Hematopoietic multipotent progenitor cell treated with erythropoietin and hydrocortisone succinate and interleukin-3 and kit ligand, for 6 days (in vitro differentiated cells): ENCODE results near the gene IGLON5.
A peak's percentile ranks its signal among the peaks of the same experiment; 100 is the strongest.

ENCODE experiments used
- DNase-seq: peaks from one replicate; pipeline ENCODE4 v3.0.0-alpha.2; 2015

IGLON5 gene

GRCh38 chr19:51339687-51340656 is 28.5 kb downstream of the IGLON5 start:
- DNase-seq = peak; percentile 98

DNA sequence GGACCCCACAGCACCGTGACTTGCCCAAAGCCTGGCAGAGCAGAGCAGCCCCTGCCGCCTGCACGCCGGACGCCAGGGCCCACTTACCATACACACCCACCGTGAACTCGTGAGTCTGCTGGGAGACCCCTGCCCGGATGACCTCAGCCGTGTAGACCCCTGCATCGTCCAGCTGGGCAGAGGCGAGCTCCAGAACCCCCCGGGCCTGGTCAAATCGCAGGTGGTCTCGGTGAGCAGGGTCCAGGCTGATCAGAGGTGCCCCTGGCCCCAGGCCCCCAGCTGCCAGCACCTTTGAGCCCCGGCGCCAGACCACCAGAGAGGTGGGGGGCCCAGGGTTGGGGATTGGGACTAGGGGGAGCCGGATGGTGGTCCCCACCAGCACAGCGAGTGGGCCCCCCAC is 29.6 kb downstream of the IGLON5 start:
- no peak for DNase-seq

DNA sequence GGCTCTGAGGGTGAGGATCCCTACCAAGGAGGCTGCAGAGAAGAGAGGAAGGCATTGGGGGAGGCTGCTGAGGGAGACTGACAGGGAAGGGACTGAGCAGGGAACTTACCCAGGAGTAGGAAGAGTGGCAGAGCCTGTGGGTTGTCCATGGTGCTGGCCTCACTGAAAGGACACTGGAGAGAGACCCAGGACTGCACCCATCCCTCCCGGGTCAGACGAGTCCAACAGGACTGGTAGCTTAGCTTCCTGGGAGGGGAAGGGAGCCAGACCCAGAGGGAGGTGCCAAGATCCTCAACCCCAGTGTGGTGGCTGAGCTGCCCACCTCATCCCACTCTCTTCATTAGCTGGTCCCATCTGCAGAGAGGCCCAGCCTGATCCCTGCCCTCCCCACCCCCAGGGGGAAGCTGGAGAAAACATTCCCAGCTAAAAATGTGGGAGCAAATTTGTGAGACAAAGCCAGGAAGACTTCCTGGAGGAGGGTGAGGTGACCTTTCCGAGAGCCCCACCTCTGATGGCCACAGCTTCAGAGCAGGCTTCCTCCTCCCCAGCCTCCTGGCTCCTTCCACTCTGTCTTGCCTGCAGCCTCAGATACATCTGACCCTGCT is 30.6 kb downstream of the IGLON5 start, which contains the start of gene VSIG10L:
Gene VSIG10L (minus strand): TSS at position 164 of the 605 bp plus-strand sequence. CDS start 15 bp downstream, at position 149.
- no peak for DNase-seq

- no peak for DNase-seq
Observed at GRCh38 chr19:51342631-51343569, 31.5 kb downstream of the IGLON5 start.

DNA sequence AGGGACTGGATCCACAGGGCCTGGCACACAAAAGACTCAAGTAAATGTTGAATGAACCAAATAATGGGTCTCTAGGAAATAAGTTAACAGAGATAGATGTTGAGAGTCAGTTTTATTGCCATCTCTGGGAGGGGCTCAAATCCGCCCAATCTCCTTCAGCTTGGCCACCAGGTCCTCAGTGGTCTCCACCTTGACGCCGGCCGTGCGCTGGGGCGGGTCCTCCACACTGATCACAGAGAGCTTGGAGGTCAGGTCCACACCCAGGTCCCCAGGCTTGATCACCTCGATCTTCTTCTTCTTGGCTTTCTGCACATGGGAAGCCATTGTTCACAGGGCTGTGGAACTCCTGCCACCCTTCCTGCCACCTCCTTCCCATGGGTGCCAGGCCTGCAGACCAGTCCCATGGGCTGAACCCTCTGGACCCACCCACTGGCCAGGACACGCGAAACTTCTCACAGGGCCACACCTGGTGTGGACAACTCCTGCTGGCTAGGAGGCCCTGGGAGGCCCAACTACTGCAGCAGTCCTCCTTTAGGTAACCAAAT is 33.7 kb downstream of the IGLON5 start:
- no peak for DNase-seq

- DNase-seq = no peak
Observed at GRCh38 chr19:51346742-51347141, 35.3 kb downstream of the IGLON5 start.

GRCh38 chr19:51347209-51347928 is 35.9 kb downstream of the IGLON5 start:
- no peak for DNase-seq

- no peak for DNase-seq
Observed at GRCh38 chr19:51351266-51351990, 40.0 kb downstream of the IGLON5 start.

DNA sequence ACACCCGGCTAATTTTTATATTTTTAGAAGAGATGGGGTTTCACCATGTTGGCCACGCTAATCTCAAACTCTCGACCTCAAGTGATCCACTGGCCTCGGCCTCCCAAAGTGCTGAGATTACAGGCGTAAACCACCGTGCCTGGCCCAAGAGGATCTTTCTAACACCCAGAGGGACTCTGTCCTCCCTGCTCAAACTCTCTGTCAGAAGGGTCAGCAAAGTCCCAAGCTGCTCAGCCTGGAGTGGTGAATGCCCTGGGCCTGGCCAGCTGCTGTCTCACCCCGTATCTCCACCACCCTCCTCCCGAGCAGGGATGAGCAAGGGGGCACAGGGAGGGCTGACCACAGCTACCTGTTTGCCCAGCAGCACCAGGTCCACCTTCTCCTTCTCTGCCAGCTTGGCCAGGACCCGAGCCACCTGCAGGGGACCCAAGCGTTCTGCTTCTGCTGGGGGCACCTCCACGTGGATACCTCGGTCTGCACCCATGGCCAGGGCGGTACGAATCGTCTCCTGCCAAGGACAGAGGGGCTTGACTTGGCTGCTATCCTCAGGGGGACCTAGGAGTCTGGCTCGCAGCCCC is 41.4 kb downstream of the IGLON5 start:
- no peak for DNase-seq

DNA sequence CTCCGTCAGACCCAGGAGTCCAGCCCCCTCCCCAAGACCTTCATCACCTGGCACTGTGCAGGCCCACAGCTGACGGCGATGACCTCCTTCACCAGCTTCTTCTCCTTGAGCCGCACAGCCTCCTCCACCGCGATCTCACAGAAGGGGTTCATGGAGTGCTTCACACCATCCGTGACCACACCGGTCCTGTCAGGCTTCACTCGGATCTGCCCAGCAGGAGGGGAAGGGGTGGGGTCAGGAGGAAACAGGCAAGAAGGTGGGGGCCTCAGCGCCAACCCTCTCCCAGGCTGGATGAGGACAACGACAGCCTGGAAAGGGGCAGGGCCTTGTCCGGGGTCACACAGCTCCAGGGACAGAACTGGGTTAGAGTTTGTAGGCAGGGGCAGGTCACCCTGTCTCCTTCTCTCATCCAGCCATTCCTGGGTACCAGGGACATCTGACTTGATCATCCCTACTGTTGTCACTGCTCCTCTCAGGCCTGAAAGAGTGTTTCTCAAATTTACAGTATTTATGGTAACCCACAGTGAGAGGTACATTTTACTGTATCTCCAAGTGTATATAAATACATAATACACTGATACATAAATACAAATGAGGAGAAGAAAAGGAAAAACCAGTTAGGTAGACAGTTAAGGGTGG is 42.8 kb downstream of the IGLON5 start:
- no peak for DNase-seq

GRCh38 chr19:51354742-51355148 is 43.3 kb downstream of the IGLON5 start:
- peak; percentile 45 for DNase-seq

GRCh38 chr19:51356159-51356801 is 44.8 kb downstream of the IGLON5 start:
- DNase-seq = no peak

DNA sequence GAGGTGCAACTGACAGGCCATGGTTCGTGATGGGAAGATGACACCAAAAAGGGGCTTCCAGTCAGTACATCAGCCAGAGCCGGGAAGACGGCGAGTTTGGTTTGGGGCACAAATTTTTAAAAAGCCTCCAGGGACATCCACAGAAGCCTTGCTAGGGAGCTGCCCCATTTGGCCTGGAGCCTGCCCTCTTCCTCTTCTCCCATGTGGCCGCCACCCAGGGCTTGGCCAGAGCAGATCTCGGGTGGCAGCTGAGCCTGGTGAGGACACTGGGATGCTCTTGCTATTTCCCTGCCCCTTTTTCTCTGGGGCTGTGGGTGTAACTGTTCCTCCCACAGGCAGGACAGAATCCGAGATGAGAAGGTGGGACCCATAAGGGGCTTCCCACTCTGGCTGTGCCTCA is 46.5 kb downstream of the IGLON5 start:
- no peak for DNase-seq

GRCh38 chr19:51359294-51359693 is 47.9 kb downstream of the IGLON5 start:
- DNase-seq = no peak

DNA sequence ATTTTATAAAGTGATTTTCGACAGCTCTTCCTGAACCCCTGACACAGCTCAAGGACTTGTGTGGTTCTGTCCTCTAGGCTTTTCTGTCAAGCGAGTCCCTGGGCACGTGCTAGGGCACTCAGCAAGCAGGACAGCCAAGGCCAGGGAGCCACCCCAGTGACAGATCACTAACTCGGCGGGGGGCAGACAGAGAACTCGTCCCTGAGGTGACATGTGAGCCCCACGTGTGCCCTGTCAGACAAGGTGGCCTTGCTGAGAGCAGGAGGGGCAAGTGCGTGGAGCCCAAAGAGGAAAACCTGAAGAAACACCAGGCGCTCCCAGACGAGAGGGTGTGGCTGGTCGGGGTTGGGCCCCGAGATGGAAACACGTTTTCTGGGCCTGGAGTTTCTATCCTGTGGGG is 49.8 kb downstream of the IGLON5 start:
- no peak for DNase-seq

DNA sequence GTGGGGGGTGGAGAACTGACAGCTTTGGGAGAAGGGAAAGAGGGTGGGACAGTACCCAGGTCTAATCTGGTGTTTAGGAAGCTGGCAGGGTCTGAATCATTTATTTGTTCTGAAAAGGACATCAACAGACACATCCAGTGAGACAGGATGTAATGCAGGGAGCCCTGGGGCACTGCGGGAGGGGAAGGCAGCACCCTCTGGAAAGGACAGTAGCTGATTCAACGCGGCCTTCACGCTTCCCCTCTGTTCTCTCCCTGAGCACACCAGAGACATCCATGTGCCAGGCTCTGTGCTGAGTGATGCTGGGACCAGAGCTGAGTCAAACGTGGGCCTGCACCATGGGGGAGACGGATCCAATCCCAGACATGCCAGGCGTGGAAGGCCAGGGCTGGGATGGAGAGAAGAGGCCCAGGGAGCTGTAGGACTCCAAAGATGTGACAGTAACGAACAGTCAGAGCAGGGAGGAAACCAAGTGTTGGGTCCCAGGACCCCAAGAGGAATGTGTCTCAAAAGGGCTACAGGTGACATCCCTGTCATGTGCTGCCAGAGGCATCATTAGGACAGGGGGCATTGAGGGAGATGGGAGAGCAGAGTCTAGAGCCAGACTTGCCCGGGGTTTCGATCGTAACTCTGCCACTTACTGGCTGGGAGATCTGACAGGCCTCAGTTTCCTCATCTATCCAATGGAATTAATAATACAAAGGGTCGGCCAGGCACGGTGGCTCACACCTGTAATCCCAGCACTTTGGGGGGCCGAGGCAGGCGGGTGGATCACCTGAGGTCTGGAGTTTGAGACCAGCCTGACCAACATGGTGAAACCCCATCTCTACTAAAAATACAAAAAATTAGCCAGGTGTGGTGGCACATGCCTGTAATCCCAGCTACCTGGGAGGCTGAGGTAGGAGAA is 53.0 kb downstream of the IGLON5 start:
- DNase-seq = no peak

DNA sequence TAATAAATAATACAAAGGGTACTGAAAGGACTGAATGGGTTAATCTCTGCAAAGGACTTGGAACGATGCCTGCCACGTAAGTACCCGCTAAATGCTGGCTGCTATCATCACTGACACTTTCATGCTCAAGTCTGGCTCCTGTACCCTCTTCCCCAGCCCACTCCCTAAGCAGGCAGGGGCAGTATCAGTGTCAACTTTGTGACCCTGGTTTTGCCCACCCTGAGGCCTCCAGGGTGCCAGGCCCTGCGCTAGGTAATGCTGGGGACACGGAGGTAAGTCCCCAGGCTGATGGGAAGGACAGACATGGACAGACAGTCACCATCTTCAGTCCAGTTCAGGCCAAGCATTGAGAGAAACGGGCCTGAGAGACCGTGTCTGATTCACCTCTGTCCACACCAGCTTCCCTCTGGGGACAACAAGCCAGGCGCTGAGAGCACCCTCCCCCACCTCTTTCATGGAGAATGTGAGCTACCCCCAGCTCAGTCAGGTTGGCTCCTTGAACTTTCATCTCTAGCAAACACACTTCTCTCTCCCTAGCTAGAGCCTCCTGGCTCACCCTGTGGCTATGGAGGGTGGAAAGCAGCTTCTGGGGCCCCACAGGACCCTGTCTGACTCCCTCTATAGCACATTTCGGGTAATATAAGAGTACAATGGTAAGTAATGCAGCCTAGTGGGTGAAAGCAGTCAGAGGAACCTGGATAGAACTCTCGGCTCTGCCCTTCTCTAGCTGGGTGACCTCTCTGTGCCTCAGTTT is 53.9 kb downstream of the IGLON5 start:
- peak; percentile 61 for DNase-seq

DNA sequence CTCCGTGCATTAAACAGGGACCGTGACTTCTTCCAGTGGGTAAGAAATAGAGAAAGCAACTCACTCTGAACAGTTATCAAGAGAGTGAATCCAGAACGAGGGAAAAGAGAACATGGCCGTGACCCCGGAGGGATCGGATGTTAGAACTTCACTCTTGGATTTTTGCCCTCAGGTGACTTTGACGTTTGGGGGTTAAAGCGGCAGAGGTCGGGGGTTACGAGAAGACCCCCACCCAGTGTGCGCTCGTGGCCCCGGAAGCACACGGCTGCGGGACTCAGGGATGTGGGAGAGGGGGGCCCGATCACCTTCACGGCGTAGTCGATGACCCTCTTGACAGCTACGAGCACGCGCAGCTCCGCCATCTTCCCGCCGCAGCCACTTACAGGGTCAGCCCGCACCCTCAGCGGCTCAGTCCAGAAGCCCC is 54.5 kb downstream of the IGLON5 start, which contains the start of gene ETFB:
Gene ETFB (minus strand): TSS at position 424 of the 424 bp plus-strand sequence. CDS start 62 bp downstream, at position 362.
- peak; percentile 51 for DNase-seq
